DMS153 treated with DMSO at 0.1 percent for 48 hours (cell line): ENCODE results near the gene TTC23.

Source experiments
- DNase-seq: peaks from one replicate; lab custom pipeline; 2025; ENCODE audit not compliant: unreplicated experiment; lab: John Stamatoyannopoulos, UW

TTC23 gene, protein sequence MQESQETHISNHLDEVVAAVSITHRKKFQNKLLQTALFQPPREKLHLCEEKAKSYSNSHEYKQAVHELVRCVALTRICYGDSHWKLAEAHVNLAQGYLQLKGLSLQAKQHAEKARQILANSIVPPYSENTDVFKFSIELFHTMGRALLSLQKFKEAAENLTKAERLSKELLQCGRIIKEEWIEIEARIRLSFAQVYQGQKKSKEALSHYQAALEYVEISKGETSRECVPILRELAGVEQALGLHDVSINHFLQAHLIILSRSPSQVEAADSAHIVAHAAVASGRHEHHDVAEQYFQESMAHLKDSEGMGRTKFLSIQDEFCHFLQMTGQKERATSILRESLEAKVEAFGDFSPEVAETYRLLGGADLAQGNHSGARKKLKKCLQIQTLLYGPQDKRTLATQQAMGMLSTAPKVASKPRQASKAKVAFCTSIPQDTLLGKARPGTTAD

DNA sequence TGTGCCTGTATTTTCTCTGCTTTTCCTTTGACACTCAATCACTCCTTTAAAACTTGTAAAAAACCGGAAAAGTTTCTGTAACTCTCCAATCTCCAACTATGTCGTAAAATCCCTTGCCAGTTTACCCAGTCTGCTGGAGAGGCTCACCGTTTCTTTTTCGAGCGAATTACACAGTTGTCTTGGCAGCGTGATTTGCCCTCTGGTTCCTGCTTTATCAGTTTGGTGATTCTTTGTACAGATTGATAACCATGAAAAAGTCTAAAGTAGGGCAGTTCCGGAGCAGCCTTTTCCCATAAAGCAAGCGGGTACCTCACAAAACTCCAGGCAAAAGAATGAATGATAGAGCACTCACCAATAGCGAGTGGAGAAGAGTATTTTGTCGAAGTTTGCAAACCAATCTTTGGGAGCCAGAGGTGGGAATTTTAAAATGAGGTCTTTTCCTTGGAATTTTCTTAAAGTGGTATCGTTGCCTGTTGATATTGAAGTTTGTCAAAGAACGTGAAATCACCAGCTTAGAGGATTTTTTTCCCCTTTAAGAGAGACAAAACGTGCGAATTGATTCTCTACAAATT, at the start of gene TTC23:
TSS of gene TTC23 (minus strand) at position 312 of the 572 bp plus-strand sequence. CDS start 20,869 bp downstream, outside the sequence.
- no peak for DNase-seq

DNA sequence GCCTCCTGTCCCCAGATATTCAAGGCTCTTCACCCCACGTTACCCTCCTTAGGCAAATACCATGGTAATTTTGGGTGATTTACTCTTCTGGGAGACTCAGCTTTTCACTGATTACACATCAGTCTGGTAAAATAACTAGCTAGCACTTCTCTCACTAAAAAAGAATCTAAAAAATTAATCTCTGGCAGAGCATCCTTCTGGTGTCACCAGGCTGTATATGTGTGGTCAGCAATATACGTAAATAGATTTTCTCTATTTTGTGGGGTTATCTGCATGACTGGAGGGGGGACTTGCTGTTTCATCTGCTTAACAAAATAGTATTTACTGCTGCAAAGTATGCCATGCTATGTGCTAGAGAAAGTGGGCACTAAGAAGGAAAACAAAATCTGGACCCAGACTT, 47.0 kb upstream of the TTC23 start:
- DNase-seq = no peak

DNA sequence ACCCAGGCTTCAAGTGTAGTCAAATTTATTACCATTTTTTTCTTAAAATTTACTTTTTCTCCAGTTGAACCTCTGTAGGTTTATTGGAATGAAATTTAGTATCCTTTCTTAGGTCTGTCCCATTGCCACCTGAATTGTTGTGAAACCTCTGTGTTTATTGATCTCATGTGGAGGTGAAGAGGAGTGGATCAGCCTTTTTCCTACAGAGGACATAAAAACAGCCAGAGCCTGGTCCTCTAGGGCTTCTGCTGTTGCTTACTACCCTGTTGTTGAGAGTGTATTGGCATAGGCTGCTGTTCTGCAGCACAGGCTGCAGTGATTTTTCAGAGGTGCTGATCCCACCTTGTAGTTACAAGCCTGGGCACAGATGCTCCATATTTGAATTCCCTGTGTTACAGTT, 46.5 kb upstream of the TTC23 start:
- no peak for DNase-seq

DNA sequence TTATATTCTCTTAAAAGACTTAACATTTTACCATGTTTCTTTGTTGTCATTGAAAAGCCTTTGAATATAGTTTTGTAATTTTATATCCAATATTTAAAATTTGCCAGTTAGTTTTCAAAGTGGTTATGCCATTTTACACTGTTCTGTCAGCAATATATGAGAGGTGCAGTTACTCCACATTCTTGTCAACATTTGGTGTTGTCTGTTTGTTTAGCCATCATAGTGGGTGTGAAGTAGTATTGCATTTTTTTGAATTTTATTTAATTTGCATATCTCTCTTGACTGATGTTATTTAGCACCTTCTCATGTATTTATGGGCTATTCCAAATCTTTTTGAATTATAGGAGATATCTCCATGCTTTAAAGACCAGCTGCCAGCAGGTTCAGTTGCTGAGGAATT, 42.3 kb upstream of the TTC23 start:
- no peak for DNase-seq

DNA sequence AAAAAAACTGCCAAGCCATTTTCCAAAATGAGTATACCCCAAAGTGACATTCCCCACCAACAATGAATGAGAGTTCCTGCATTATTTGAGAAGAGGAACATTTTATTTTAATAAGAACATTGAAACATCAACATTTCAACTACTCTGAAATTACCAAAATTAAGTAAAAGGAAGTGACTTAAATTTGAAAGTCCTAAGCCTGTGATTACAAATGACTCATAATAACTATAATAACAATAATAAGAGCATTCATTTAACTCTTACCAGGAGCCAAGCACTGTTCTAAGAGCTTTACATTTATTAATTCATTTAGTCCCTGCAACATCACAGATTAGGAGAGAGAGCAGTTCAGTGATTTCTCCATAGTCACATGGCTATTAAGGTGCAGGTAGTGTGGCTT, 34.3 kb upstream of the TTC23 start:
- no peak for DNase-seq

DNA sequence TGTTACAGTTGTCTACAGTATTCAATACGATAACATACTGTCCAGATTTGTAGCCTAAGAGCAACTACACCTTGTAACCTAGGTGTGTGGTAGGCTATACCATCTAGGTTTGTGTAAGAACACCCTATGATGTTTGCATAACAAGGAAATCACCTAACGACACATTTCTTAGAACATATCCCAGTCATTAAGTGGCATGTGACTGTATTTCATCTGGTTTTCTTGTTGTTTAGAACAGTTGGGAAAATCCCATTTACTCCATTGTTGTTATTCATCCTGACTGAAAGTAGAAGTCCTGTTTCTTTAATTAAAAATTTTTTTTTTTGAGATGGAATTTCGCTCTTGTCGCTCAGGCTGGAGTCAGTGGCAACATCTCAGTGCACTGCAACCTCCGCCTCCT, 33.2 kb upstream of the TTC23 start:
- DNase-seq = no peak

DNA sequence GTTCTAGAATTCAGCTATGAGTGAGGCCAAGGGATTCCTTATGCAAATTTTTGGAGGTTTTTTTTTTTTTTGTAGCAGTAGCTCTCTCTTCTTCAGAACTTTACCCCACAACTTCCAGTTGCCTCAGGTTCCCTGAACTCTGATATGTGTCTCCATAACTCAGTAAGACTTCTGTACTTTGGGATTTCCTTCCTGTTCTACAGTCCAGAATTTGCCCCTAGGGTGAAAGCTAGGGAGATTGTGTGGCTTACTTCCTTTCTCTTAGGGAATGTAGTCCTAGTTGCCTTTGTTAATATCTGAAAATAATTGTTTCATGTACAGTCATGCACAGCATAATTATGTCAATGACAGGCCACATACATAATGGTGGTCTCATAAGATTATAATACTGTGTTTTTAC, 32.7 kb upstream of the TTC23 start:
- no peak for DNase-seq

DNA sequence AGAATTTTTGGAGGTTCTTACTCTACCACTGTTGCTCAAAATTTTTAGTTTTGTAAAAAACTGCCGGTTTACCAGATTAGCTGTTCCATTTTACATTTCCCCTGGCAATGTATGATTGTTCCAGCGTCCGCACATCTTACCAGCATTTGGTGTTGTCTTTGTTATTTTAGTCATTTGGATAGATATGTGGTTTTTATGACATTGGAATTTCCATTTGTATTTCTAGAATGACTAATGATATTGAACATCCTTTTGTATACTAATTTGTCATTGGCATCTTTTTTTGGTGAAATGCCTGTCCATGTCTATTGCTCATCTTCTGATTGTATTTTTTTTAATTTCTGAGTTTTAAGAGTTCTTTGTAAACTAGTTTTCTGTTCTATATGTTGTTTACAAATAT, 30.4 kb upstream of the TTC23 start:
- DNase-seq = no peak

DNA sequence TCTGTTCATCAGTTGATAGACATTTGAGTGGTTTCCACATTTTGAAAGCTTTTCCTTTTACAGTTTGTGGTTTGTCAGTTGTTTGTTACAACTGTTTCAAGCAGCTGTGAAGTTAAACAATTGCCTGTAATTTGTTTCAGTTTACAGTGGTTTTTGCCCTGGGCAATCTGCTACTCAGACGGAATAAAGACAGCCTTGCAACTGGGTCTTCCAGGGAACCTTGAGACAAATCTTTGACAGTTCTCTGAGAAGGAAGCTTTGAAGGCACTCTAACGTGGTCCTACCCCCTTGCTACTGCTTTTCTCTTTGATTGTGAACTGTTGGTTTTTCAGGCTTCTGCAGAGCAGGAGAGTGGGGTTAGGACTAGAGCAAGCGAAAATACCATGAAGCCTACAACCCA, 29.9 kb upstream of the TTC23 start:
- DNase-seq = no peak

DNA sequence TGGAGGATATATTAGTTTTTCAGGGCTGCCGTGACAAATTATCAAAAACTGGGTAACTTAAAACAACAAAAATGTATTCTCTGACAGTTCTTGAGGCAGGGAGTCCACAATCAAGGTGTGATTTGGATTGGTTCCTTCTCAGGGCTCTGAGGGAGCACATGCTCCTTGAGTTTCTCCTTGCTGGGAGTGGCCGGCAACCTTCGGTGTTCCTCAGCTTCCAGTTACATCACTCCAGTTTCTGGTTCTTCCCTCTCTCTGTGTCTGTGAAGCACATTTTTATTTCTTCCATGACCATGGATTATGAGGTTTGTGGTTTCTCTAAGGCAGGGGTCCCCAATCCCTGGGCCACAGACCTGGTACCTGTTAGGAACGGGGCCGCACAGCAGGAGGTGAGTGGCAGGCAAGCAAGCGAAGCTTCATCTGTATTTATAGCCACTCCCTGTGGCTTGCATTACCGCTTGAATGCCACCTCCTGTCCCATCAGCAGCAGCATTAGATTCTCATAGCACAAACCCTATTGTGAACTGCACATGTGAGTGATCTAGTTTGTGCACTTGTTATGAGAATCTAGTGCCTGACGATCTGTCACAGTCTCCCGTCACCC, 26.2 kb upstream of the TTC23 start:
- no peak for DNase-seq

DNA sequence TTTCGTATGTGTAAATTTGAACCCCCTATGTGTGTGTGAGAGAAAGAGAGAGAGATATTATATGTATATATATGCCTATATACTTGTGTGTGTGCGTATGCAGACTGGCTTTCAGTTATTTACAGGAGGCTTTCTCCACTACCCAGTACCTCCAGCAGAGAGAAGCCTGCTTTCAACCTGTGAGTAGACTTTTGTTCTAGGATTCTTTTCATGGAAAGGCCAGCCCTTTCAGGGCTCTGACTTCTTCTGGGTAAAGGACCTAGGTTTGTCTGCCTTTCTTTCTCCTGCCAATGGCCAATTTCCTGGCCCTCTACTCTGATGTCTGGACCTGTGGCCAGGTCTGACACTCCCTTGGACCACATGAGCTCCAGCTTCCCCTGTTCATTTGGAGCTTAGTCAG, 25.7 kb upstream of the TTC23 start:
- DNase-seq = no peak

DNA sequence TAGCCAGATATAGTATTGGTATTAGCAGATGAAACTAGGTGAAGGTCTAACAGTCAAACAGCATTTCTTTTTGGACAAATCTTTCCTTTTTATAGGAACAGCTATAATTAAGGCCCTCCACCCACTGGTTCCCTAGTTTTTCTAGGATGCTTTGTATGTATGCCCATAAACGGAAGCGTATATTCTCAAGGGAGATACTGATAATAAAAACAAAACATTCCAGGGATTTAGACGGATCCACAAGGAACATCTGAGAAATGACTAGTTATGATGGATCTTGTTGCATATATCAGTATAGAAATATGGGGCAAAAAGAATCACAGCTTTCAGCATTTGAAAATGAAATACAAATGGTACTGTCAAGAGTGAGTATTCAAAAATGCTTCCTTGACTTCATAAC, 24.4 kb upstream of the TTC23 start:
- DNase-seq = no peak

DNA sequence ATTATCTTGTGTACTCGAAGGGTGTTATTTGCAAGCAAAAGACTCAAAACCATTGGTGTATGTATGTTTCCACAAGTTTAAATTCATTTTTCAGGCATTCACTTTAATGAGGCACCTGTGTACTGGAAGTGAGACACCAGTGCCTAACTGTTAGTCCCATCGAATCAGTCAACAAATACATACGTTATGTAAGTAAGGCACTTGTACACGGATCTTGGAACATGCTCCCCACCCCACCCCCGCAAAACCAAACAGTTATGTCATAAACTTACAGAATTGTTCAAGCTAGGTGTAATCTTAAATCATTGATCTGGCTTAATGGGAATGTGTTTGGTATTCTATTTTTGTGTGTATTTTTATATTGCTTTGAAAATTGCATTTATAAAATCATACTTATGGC, 19.1 kb upstream of the TTC23 start:
- no peak for DNase-seq

DNA sequence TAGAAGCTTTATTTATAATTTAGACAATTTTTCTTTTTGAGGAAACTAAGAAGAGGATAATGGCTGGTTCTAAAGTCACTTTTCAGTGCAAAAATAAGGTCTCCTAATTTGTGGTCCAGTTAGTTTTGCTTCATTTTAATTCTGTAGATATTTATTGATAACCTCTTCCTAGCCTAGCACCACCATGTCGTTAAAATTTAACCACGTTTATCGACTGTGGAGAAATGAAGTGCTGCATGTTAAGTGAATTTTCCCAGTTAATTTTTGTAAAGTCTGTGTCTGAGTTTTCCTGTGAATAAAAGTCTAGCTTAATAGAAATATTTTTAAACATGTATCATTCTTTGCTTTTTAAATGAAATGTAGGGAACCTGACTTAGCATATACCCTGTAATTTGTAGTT, 18.6 kb upstream of the TTC23 start:
- DNase-seq = no peak

DNA sequence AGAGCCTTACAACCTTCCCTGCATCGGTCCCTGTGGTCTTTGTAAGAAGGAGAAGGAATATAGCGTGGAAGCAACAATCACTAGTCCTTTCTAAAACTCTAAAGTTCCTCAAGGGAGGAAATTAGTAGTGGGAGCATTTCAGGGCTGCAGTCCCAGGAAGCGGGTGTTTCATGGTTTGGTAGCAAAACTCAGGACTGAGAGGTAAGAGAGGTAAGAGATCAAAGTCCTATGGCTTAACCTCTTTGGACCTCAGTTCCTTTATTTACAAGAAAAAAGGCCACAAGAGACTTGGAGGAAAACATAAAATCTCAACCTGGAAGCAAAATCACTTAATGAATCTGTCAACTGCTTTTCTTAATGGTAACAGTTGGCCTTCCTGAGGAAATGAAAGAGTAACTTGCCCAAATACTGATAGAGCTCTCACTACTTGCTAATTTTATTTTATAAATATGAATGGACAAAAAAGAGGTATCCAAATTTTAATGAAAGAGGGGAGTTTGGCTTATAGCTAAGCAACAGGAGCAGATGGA, 16.2 kb upstream of the TTC23 start:
- no peak for DNase-seq

DNA sequence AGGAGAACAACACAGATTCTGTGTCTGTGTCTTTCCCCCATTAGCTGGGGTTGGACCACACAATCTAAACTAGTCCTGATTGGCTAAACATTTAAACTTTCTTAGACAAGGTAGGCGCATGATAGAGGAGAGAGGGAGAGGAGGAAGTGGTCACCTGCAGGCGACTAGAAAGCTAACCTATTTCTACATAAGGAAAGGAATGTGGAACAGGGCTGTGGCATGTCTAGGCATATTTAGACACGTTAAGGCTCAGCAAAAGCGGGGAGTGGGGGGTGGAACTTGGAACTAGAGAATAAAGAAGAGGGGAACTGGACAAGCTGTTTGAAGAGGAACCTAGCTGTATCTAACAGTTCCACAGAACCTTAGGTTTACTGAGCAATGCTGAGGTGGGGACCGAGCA, 14.7 kb upstream of the TTC23 start:
- DNase-seq = no peak

DNA sequence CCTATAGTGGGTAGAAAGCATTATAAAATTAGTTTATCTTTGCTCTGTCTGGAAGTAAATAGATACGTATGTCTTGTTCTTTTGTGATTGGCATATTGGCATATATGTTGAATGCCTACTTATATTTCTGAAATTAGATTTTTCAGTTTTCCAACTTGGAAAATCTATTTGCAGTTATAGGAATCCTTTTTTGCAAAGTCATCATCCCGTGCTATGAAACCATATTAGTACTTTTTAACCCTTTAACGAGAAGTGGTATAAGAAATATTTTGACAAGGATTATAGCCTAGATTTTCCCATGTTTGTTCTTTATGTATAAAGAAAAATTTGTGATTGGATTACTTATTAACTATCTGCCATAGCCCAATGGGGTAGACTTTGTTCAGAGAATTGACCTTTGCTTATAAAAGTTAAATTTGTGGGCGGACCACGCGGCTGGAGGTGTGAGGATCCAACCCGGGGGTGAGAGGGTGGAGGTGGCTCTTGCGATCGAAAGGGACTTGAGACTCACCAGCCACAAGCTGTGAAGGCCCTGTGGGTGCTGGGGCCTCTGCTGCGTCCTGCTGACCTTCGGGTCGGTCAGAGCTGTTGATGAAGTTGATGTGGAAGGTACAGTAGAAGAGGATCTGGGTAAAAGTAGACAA, 7.8 kb upstream of the TTC23 start:
- no peak for DNase-seq

DNA sequence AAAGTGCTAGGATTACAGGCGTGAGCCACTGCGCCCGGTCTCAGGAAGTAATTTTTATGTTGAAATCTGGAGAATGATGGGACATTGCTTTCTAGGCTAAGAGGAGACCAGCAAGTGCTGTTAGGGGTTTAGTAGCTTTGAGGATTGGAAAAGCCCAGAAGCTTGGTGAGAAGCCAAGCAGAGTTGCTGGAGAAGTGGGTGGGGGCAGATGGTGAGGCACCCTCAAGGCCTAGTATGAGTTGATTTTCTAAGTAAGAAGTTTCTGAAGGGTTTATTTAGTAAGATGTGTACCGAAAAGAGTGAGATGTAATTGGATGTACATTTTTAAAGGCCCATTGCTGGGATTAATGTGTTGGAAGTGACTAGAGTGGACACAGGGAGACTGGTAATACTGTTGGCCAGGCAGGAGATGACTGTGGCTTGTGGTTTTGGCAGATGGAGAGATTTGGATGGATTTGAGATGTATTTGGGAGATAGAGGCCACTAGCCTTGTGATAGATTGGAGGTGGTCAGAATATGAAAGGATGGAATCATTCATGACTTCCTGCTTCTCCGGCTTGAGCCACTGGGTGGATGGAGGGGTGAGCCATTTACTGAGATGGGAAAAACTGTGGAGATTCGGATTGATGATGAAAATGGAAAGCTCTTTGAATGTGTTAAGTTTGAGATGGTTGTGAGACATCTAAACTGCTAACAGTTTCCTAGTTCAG, 4.2 kb upstream of the TTC23 start:
- no peak for DNase-seq

DNA sequence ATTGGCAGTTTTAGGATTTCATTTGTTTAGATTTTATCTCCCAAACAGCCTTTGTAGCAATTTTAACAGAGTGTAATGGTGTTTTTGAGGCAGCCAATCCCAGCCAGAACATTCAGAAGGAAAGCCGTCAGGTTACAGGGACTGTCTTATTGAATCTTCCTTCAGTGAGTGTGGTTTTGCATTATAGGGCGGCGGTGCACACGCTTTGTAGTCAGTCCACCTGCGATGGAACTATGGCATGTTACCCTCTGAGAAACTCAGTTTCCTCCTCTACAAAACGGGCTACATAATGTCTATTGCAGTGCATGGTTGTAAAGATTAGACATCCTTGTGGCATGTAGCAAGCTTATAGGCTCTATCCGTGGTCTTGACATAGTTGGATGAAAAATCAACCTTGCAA, 2.9 kb upstream of the TTC23 start:
- no peak for DNase-seq

DNA sequence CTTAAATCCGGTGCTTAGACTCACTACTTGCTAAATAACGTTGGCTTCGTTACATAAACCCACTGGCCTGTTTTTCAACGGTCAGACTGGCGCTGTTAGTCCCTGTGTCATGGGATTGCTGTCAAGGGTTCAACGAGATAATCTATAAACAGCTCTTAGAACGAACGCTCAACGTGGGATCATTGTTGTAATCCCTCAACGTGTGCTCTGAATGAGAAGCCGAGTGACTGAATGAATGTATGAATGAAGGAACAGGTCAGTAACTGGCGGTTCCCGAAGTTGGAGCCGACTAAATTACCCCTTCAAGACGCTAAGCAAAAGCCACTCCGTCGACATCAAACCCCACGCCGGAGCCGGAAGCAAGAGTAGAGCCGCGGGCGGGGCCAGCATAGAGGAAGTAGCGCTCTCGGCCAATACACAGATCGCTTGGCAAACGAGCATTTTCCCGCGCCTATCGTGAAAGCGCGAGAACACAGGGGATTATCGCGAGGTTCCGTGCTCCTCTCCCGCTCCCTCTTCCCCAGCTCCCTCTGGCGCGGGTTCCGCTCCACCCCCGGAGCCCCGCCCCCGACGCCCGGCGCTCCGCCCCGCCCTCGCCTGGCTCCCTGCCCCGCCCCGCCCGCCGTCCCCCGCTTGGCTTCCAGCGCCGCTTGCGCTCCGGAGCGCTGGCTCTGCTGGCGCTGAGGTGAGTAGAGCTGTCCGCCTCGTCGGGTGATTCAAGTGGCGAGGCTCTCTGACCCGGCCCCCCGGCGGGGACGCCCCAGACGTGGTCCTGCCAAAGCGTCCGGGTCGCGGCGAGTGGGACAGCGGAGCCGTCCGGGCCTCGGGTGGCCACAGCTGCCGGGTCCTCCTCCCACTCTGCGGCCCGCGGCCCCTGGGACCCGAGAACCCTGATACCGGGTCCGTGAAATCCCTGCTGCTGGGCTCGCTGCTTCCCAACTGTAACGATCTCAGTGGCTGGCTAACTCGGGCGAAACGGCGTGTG, 1.8 kb upstream of the TTC23 start, which contains the start of gene LRRC28:
TSS of gene LRRC28 (plus strand) at position 625 of the 985 bp plus-strand sequence. CDS start 4,477 bp downstream, outside the sequence.
- DNase-seq = peak; percentile 85
